ENCODE data around the gene SCTR.

GRCh38 chr2:119473621-119474370, 50.5 kb downstream of the SCTR start:
- TF ChIP-seq CTCF (IDR thresholded peaks at IDR 0.05; ENCODE audit: control extremely low read depth in 1 of 3, insufficient read depth in 1 of 3, low read depth in 1 of 3, low read length in 3 of 3) (no peak), CEBPB (IDR thresholded peaks at IDR 0.05; ENCODE audit: low read depth, low read length) (no peak), SIRT6 (IDR thresholded peaks at IDR 0.05; ENCODE audit: low read length) (no peak), MAFK (IDR thresholded peaks at IDR 0.05; ENCODE audit: low read depth, low read length) (no peak), BACH1 (IDR thresholded peaks at IDR 0.05; ENCODE audit: low read length) (no peak), SRF (IDR thresholded peaks at IDR 0.05; ENCODE audit: low read depth, low read length) (no peak), HDAC2 (IDR thresholded peaks at IDR 0.05; ENCODE audit: borderline replicate concordance in 1 of 2, low read depth in 2 of 2, low read length in 2 of 2) (no peak), RNF2 (IDR thresholded peaks at IDR 0.05; ENCODE audit: borderline replicate concordance, low read depth, low read length, missing control alignments, poor library complexity, severe bottlenecking) (no peak), BRCA1 (IDR thresholded peaks at IDR 0.05; ENCODE audit: low read depth, low read length) (no peak)

Data from H1 (cell line).